ENCODE measurements around the gene GOLPH3. TPM values are rescaled to one million over a fixed set of nuclear protein-coding genes. Genes with fewer than 3 reads are reported as not detected.

Gene GOLPH3
- total RNA-seq, 1 donor from 2014 or later: 68.5 TPM

DNA sequence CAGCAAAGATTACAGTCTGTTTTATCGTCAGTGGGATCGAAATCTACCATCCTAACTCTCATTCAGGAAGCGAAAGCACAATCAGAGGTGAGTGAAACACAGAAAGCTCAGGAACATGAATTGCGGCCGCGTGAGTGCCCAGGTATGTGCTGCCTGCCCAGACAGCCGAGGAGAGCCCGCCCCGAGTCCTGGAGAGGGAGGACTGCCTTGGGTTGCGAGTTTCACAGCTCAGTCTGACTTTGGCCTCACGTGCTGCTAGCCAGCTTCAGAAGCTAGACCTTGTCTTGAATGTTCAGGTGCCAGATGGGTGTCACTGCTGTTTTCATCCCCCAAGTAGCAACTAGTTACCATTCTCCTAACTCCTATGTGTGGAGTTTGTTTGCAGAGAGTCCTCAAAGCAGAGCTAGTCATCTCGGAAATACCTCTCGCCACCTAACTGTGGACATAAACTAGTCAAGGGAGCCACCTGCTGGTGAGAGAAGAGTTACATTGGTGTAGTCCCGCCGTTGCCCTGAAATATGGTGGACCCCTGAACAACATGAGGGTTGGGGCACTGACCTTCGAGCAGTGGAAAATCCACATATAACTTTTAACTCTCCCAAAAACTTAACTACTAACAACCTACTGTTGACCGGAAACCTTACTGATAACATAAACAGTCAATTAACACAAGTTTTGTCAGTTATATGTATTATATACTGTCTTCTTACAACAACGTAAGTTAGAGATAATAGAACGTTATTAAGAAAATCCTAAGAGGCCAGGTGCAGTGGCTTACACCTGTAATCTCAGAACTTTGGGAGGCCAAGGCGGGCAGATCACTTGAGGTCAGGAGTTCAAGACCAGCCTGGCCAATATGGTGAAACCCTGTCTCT is 80.9 kb downstream of the GOLPH3 start:
- Mint-ChIP-seq H3K4me1 (ENCODE audit: low read depth, unreplicated experiment) (peaks cover 15% of the 10 kb centered on the region), H3K27me3 (ENCODE audit: unreplicated experiment) (peaks cover 7% of the 10 kb centered on the region), H3K27ac (ENCODE audit: unreplicated experiment) (no peak overlapping the region), H3K9me3 (ENCODE audit: unreplicated experiment) (peaks cover 15% of the 10 kb centered on the region), H3K4me3 (ENCODE audit: unreplicated experiment) (no peak overlapping the region), H3K36me3 (ENCODE audit: unreplicated experiment) (peaks cover 5% of the 10 kb centered on the region)
- TF ChIP-seq, protein P1, sequence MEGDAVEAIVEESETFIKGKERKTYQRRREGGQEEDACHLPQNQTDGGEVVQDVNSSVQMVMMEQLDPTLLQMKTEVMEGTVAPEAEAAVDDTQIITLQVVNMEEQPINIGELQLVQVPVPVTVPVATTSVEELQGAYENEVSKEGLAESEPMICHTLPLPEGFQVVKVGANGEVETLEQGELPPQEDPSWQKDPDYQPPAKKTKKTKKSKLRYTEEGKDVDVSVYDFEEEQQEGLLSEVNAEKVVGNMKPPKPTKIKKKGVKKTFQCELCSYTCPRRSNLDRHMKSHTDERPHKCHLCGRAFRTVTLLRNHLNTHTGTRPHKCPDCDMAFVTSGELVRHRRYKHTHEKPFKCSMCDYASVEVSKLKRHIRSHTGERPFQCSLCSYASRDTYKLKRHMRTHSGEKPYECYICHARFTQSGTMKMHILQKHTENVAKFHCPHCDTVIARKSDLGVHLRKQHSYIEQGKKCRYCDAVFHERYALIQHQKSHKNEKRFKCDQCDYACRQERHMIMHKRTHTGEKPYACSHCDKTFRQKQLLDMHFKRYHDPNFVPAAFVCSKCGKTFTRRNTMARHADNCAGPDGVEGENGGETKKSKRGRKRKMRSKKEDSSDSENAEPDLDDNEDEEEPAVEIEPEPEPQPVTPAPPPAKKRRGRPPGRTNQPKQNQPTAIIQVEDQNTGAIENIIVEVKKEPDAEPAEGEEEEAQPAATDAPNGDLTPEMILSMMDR (IDR thresholded peaks at IDR 0.05; ENCODE audit: partially characterized antibody, unreplicated experiment): peak; percentile 73
- DNase-seq: peak; percentile 67

DNA sequence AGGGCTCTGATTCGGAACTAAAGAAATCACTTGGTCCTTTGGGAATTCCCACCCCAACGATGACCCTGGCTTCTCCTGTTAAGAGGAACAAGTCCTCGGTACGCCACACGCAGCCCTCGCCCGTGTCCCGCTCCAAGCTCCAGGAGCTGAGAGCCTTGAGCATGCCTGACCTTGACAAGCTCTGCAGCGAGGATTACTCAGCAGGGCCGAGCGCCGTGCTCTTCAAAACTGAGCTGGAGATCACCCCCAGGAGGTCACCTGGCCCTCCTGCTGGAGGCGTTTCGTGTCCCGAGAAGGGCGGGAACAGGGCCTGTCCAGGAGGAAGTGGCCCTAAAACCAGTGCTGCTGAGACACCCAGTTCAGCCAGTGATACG is 83.4 kb downstream of the GOLPH3 start:
- DNase-seq: no peak
- Mint-ChIP-seq H3K27ac (ENCODE audit: unreplicated experiment) (no peak overlapping the region), H3K4me3 (ENCODE audit: unreplicated experiment) (no peak overlapping the region), H3K9me3 (ENCODE audit: unreplicated experiment) (peaks cover 11% of the 10 kb centered on the region), H3K36me3 (ENCODE audit: unreplicated experiment) (peaks cover 6% of the 10 kb centered on the region), H3K27me3 (ENCODE audit: unreplicated experiment) (peaks cover 4% of the 10 kb centered on the region), H3K4me1 (ENCODE audit: low read depth, unreplicated experiment) (peaks cover 11% of the 10 kb centered on the region)
- TF ChIP-seq, protein P1 (IDR thresholded peaks at IDR 0.05; ENCODE audit: partially characterized antibody, unreplicated experiment): no peak

DNA sequence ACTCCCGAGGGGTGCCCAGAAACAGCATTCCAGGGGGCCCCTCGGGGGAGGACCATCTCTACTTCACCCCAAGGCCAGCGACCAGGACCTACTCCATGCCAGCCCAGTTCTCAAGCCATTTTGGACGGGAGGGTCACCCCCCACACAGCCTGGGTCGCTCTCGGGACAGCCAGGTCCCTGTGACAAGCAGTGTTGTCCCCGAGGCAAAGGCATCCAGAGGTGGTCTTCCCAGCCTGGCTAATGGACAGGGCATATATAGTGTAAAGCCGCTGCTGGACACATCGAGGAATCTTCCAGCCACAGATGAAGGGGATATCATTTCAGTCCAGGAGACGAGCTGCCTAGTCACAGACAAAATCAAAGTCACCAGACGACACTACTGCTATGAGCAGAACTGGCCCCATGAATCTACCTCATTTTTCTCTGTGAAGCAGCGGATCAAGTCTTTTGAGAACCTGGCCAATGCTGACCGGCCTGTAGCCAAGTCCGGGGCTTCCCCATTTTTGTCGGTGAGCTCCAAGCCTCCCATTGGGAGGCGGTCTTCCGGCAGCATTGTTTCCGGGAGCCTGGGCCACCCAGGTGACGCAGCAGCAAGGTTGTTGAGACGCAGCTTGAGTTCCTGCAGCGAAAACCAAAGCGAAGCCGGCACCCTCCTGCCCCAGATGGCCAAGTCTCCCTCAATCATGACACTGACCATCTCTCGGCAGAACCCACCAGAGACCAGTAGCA is 83.9 kb downstream of the GOLPH3 start:
- Mint-ChIP-seq H3K4me3 (ENCODE audit: unreplicated experiment) (no peak overlapping the region), H3K27ac (ENCODE audit: unreplicated experiment) (no peak overlapping the region), H3K4me1 (ENCODE audit: low read depth, unreplicated experiment) (peaks cover 11% of the 10 kb centered on the region), H3K27me3 (ENCODE audit: unreplicated experiment) (peaks cover 4% of the 10 kb centered on the region), H3K36me3 (ENCODE audit: unreplicated experiment) (peaks cover 6% of the 10 kb centered on the region), H3K9me3 (ENCODE audit: unreplicated experiment) (peaks cover 11% of the 10 kb centered on the region)
- TF ChIP-seq, protein P1 (IDR thresholded peaks at IDR 0.05; ENCODE audit: partially characterized antibody, unreplicated experiment): no peak
- DNase-seq: no peak

DNA sequence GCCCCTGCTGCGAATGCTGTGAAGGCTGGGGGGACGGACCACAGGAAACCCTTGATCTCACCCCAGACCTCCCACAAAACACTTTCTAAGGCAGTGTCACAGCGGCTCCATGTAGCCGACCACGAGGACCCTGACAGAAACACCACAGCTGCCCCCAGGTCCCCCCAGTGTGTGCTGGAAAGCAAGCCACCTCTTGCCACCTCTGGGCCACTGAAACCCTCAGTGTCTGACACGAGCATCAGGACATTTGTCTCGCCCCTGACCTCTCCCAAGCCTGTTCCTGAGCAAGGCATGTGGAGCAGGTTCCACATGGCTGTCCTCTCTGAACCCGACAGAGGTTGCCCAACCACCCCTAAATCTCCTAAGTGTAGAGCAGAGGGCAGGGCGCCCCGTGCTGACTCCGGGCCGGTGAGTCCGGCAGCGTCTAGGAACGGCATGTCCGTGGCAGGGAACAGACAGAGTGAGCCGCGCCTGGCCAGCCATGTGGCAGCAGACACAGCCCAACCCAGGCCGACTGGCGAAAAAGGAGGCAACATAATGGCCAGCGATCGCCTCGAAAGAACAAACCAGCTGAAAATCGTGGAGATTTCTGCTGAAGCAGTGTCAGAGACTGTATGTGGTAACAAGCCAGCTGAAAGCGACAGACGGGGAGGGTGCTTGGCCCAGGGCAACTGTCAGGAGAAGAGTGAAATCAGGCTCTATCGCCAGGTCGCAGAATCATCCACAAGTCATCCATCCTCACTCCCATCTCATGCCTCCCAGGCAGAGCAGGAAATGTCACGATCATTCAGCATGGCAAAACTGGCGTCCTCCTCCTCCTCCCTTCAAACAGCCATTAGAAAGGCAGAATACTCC is 84.7 kb downstream of the GOLPH3 start:
- no peak overlapping the region for H3K4me3 Mint-ChIP-seq (ENCODE audit: unreplicated experiment)
- peaks cover 4% of the 10 kb centered on the region for H3K27me3 Mint-ChIP-seq (ENCODE audit: unreplicated experiment)
- peaks cover 6% of the 10 kb centered on the region for H3K36me3 Mint-ChIP-seq (ENCODE audit: unreplicated experiment)
- DNase-seq: no peak
- H3K9me3 Mint-ChIP-seq (ENCODE audit: unreplicated experiment): peaks cover 10% of the 10 kb centered on the region
- peaks cover 11% of the 10 kb centered on the region for H3K4me1 Mint-ChIP-seq (ENCODE audit: low read depth, unreplicated experiment)
- H3K27ac Mint-ChIP-seq (ENCODE audit: unreplicated experiment): no peak overlapping the region
- TF ChIP-seq, protein P1 (IDR thresholded peaks at IDR 0.05; ENCODE audit: partially characterized antibody, unreplicated experiment): no peak

Data from glutamatergic neuron (in vitro differentiated cells).